GM18867 (cell line): ENCODE results near the gene UPK3BL1.
"Not testable (repeated sequence)": the region's sequence is repeated elsewhere in the genome, so short reads cannot be mapped to it uniquely, and the experiment has no call there.

Experiments
- ATAC-seq: cut with Tn5 transposase; IDR thresholded peaks from one replicate; pipeline ENCODE4 v1.9.1; 2021; ENCODE audit warnings: mild to moderate bottlenecking, moderate library complexity; ENCODE audit not compliant: unreplicated experiment

Gene UPK3BL1

GRCh38 chr7:102630622-102631021, 12.0 kb downstream of the UPK3BL1 start:
- ATAC-seq, result not testable (repeated sequence)

- not testable (repeated sequence) for ATAC-seq
Observed at GRCh38 chr7:102627271-102627904, 15.2 kb downstream of the UPK3BL1 start.

GRCh38 chr7:102618122-102618521, 24.5 kb downstream of the UPK3BL1 start:
- not testable (repeated sequence) for ATAC-seq

- peak; percentile 77 for ATAC-seq
Observed at GRCh38 chr7:102616507-102617125, 26.0 kb downstream of the UPK3BL1 start, which contains the start of gene RASA4. RASA4 (minus strand) TSS chr7:102616756; CDS start chr7:102616689, 67 bp downstream.

GRCh38 chr7:102615930-102616329, 26.7 kb downstream of the UPK3BL1 start:
- not testable (repeated sequence) for ATAC-seq

- ATAC-seq, result not testable (repeated sequence)
Observed at GRCh38 chr7:102614873-102615272, 27.7 kb downstream of the UPK3BL1 start.

GRCh38 chr7:102614346-102614697, 28.3 kb downstream of the UPK3BL1 start:
- ATAC-seq, result peak; percentile 13

- peak; percentile 72 for ATAC-seq
Observed at GRCh38 chr7:102613575-102614345, 28.8 kb downstream of the UPK3BL1 start.

GRCh38 chr7:102611675-102612325, 30.8 kb downstream of the UPK3BL1 start:
- ATAC-seq, result not testable (repeated sequence)

GRCh38 chr7:102611013-102611674, 31.4 kb downstream of the UPK3BL1 start:
- peak; percentile 34 for ATAC-seq

GRCh38 chr7:102610441-102610840, 32.1 kb downstream of the UPK3BL1 start:
- ATAC-seq, result not testable (repeated sequence)

- ATAC-seq, result not testable (repeated sequence)
Observed at GRCh38 chr7:102609734-102610133, 32.9 kb downstream of the UPK3BL1 start.

- not testable (repeated sequence) for ATAC-seq
Observed at GRCh38 chr7:102606848-102607247, 35.7 kb downstream of the UPK3BL1 start.

GRCh38 chr7:102604431-102605145, 38.0 kb downstream of the UPK3BL1 start:
- ATAC-seq, result not testable (repeated sequence)

GRCh38 chr7:102602317-102602716, 40.3 kb downstream of the UPK3BL1 start:
- not testable (repeated sequence) for ATAC-seq

- ATAC-seq, result not testable (repeated sequence)
Observed at GRCh38 chr7:102599699-102600098, 42.9 kb downstream of the UPK3BL1 start.

GRCh38 chr7:102596036-102596435, 46.6 kb downstream of the UPK3BL1 start:
- not testable (repeated sequence) for ATAC-seq

GRCh38 chr7:102593637-102594334, 48.8 kb downstream of the UPK3BL1 start:
- peak; percentile 58 for ATAC-seq

- ATAC-seq, result peak; percentile 51
Observed at GRCh38 chr7:102592477-102593019, 50.0 kb downstream of the UPK3BL1 start.
